Cardiac septum (tissue), 1 donor: Measurements from ENCODE around the gene ERRFI1. TPM values are rescaled to one million over a fixed set of nuclear protein-coding genes. Genes with fewer than 3 reads are reported as not detected.
"Not testable (repeated sequence)": the region's sequence is repeated elsewhere in the genome, so short reads cannot be mapped to it uniquely, and the experiment has no call there.

Experiments used
- DNase-seq: peaks from one replicate; pipeline ENCODE4 v3.0.0-alpha.2; 2020; ENCODE audit warnings: low spot score
- intact Hi-C: fragments of 100-400 bp; cut with DNase I; formaldehyde crosslinking; loops from one replicate; pipeline ENCODE4 v1.14.0; 2022
- total RNA-seq: library from RNA; stranded (reverse); fragmentation: NEBNext Ultra II Directional; extraction: Animal tissue kit (Norgen Biotek cat#: 25700); gene quantifications from one replicate; pipeline ENCODE4 v1.2.1, GENCODE V29; 2021
- donor health status: DM: no; HTN: no; CAD: no.

Gene ERRFI1
- total RNA-seq, 1 donor from 2014 or later = 8.2 TPM

- intact Hi-C loops = no loop called here
- DNase-seq = no peak
Measured at GRCh38 chr1:7987528-7987927, 38.6 kb downstream of the ERRFI1 start.

GRCh38 chr1:7985851-7986612 is 40.1 kb downstream of the ERRFI1 start:
- intact Hi-C loops = no loop called here
- no peak for DNase-seq

GRCh38 chr1:7984811-7985210 is 41.3 kb downstream of the ERRFI1 start:
- no peak for DNase-seq
- intact Hi-C loops = no loop called here

GRCh38 chr1:7983086-7983778 is 42.9 kb downstream of the ERRFI1 start:
- intact Hi-C loops = loop anchor here (2.0 kb wide), 1 partner anchor 332 kb away; no protein-coding TSS in a partner anchor
- no peak for DNase-seq

GRCh38 chr1:7980984-7981383 is 45.1 kb downstream of the ERRFI1 start:
- intact Hi-C loops = no loop called here
- no peak for DNase-seq

- no peak for DNase-seq
- intact Hi-C loops = loop anchor here (2.0 kb wide), 1 partner anchor 373 kb away; no protein-coding TSS in a partner anchor
Measured at GRCh38 chr1:7975212-7975865, 50.8 kb downstream of the ERRFI1 start.

- intact Hi-C loops = no loop called here
Measured at GRCh38 chr1:7973086-7973485, 53.0 kb downstream of the ERRFI1 start.

GRCh38 chr1:7972285-7972684 is 53.8 kb downstream of the ERRFI1 start:
- no peak for DNase-seq
- intact Hi-C loops = no loop called here

More at GRCh38 chr1:7973086-7973485, 53.0 kb downstream of the ERRFI1 start:
- no peak for DNase-seq

GRCh38 chr1:7971024-7971423 is 55.1 kb downstream of the ERRFI1 start:
- intact Hi-C loops = no loop called here
- DNase-seq = no peak

- no peak for DNase-seq
- intact Hi-C loops = no loop called here
Measured at GRCh38 chr1:7970246-7970645, 55.9 kb downstream of the ERRFI1 start.

GRCh38 chr1:7967651-7968050 is 58.5 kb downstream of the ERRFI1 start:
- DNase-seq = no peak
- intact Hi-C loops = no loop called here

- intact Hi-C loops = no loop called here
Measured at GRCh38 chr1:7967196-7967595, 58.9 kb downstream of the ERRFI1 start.

GRCh38 chr1:7964476-7964875 is 61.6 kb downstream of the ERRFI1 start:
- intact Hi-C loops = no loop called here
- DNase-seq = no peak

More at GRCh38 chr1:7967196-7967595, 58.9 kb downstream of the ERRFI1 start:
- no peak for DNase-seq

- intact Hi-C loops, DNase-seq: not testable (repeated sequence)
Measured at GRCh38 chr1:7963841-7964240, 62.3 kb downstream of the ERRFI1 start.

- DNase-seq, intact Hi-C loops: not testable (repeated sequence)
Measured at GRCh38 chr1:7963378-7963730, 62.8 kb downstream of the ERRFI1 start.

GRCh38 chr1:7962636-7963377 is 63.3 kb downstream of the ERRFI1 start:
- intact Hi-C loops = no loop called here
- DNase-seq = no peak

- intact Hi-C loops = no loop called here
- DNase-seq = no peak
Measured at GRCh38 chr1:7962014-7962335, 64.1 kb downstream of the ERRFI1 start.
